ENCODE measurements around the gene ADD1. TPM values are rescaled to one million over a fixed set of nuclear protein-coding genes. Genes with fewer than 3 reads are reported as not detected.

The ADD1 gene
- total RNA-seq, 2 experiments from 2014 or later = 153 TPM

DNA sequence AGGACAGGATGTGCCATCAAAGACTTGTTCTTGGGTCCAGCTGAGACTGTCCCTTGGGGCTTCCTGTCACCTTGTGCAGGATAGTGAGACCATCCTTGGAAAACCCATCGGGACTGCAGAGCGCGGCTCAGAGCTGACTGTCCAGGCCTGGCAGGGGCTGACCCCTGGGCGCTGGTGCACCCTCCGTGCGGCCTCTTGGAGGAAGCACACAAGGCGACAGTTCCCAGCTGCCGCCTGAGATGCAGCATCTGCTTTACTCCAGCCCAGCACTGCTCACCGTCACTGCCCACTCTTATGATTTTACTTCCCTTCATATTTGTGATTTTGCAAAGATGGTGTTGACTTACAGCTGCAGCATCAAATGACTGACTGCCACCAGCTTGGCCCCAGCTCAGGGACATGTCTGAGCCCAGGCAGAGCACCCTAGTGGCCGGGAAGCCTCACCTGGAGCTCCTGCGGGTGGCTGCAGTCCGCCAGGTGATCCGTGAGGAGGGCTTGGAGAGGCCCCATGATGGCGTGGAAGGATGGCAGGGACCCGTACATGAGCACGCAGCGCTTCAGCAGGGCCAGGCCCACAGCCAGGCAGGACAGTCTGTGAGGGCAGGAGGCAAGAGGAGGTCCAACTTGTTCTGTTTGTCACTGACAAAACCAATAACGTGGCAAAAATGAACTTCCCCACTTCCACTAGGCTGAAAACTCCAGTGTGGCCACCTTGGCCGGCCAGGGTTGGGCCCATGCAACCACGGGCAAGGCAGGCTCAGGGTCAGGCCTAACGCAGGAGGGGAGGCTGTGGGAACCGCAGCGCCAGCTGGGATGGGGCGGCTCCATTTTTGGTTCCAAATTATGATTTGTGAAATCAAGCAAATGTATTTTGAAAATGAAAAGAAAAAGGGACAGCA lies 97.7 kb downstream of the ADD1 start:
- Histone ChIP-seq H3K4me3 (ENCODE audit: low read length) (no peak overlapping the region), H3K9me3 (ENCODE audit: control insufficient read depth in 1 of 2, insufficient read depth in 1 of 2, low read length in 2 of 2) (no peaks in the 10 kb centered on the region), H3K27me3 (ENCODE audit: control insufficient read depth in 1 of 2, insufficient read depth in 2 of 2, low read length in 2 of 2) (no peaks in the 10 kb centered on the region), H3K27ac (ENCODE audit: low read depth in 1 of 2, low read length in 2 of 2) (no peak overlapping the region), H3K36me3 (ENCODE audit: insufficient read depth, low read length) (peaks cover 79% of the 10 kb centered on the region), H3K4me1 (ENCODE audit: insufficient read depth, low read length) (peaks cover 48% of the 10 kb centered on the region)
- Mint-ChIP-seq H3K36me3 (ENCODE audit: low read depth) (peaks cover 94% of the 10 kb centered on the region), H3K27me3 (no peaks in the 10 kb centered on the region), H3K27ac (no peak overlapping the region), H3K4me1 (ENCODE audit: low read depth) (peaks cover 10% of the 10 kb centered on the region), H3K9me3 (no peaks in the 10 kb centered on the region), H3K4me3 (no peak overlapping the region)
- DNase-seq (peak in 1 of 14 experiments; percentile 17), ATAC-seq (ENCODE audit: poor library complexity) (no peak)
- POLR2A ChIA-PET = no interaction called here
- intact Hi-C loops (cut with DNase I, micrococcal nuclease) = no loop called here
- TF ChIP-seq CTCF (IDR thresholded peaks at IDR 0.05) = no peak
- CTCF ChIA-PET = no interaction called here

GRCh38 chr4:2942037-2942531 lies 98.4 kb downstream of the ADD1 start:
- H3K36me3 ChIP-seq (ENCODE audit: insufficient read depth, low read length) = peaks cover 86% of the 10 kb centered on the region
- H3K27ac ChIP-seq (ENCODE audit: low read depth in 1 of 2, low read length in 2 of 2) = no peak overlapping the region
- H3K4me1 Mint-ChIP-seq (ENCODE audit: low read depth) = peaks cover 3% of the 10 kb centered on the region
- TF ChIP-seq CTCF (IDR thresholded peaks at IDR 0.05) = no peak
- peak overlapping the region; percentile 79 for H3K27ac Mint-ChIP-seq
- no peaks in the 10 kb centered on the region for H3K9me3 Mint-ChIP-seq
- no peaks in the 10 kb centered on the region for H3K27me3 Mint-ChIP-seq
- H3K4me3 Mint-ChIP-seq = no peak overlapping the region
- ChIA-PET POLR2A (no interaction called here), CTCF (no interaction called here)
- DNase-seq (peak in 1 of 14 experiments; percentile 49), ATAC-seq (ENCODE audit: poor library complexity) (peak; percentile 24)
- no peak overlapping the region for H3K4me3 ChIP-seq (ENCODE audit: low read length)
- H3K36me3 Mint-ChIP-seq (ENCODE audit: low read depth) = peaks cover 94% of the 10 kb centered on the region
- H3K9me3 ChIP-seq (ENCODE audit: control insufficient read depth in 1 of 2, insufficient read depth in 1 of 2, low read length in 2 of 2) = no peaks in the 10 kb centered on the region
- H3K27me3 ChIP-seq (ENCODE audit: control insufficient read depth in 1 of 2, insufficient read depth in 2 of 2, low read length in 2 of 2) = no peaks in the 10 kb centered on the region
- H3K4me1 ChIP-seq (ENCODE audit: insufficient read depth, low read length) = peaks cover 41% of the 10 kb centered on the region
- intact Hi-C loops (cut with DNase I, micrococcal nuclease) = no loop called here

DNA sequence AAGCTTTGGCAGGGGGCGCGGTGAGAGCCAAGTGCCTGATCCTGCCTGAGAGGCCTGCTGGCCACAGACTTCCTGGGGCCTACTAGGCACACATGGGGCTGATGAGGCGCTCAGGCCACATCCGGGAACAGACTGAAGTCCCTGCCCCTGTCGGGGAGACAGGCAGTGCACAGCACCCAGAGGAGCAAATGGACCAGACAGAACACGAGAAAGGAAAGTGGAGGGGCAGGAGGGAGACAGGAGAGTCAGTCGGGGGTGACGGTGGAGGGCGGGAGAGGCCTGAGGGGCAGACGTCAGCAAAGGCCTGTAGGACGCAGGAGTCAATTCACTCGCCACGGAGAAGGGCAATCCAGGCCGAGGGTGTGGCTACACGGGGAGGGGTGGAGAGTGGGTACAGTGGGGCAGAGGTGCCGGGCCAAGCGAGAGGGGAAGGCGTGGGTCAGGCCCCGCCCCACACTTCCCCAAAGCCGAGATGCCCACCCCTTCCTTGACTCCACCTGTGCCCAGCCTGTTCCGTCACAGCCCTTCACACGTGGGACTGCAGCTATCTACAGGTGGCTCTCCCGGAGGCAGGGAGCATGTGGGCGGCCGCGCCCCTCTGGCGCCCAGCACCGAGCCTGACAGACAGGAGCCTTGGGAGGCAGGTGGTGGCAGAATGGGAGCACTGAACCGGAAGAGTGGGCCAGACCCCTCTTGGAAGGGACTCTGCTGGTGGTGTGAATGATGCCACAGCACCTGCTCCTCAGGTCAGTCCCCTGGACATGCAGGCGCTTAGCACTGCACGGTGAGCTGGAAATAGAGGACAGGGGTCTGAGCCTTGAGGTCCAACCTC lies 99.1 kb downstream of the ADD1 start:
- Mint-ChIP-seq H3K4me3 (no peak overlapping the region), H3K27me3 (no peaks in the 10 kb centered on the region), H3K4me1 (ENCODE audit: low read depth) (no peaks in the 10 kb centered on the region), H3K9me3 (no peaks in the 10 kb centered on the region), H3K36me3 (ENCODE audit: low read depth) (peaks cover 94% of the 10 kb centered on the region), H3K27ac (peak overlapping the region; percentile 79)
- DNase-seq = peak in 3 of 14 experiments; percentile 51 to 65 (median 62)
- peak; percentile 51 for ATAC-seq (ENCODE audit: poor library complexity)
- ChIA-PET CTCF (no interaction called here), POLR2A (interaction anchor here (1.4 kb wide), 1 partner anchor 21 kb away, joined by 4 read pairs; the partner anchor contains the start of genes GRK4 and NOP14)
- H3K27me3 ChIP-seq (ENCODE audit: control insufficient read depth in 1 of 2, insufficient read depth in 2 of 2, low read length in 2 of 2) = no peaks in the 10 kb centered on the region
- H3K4me3 ChIP-seq (ENCODE audit: low read length) = no peak overlapping the region
- H3K4me1 ChIP-seq (ENCODE audit: insufficient read depth, low read length) = peaks cover 35% of the 10 kb centered on the region
- no peak for TF ChIP-seq CTCF (IDR thresholded peaks at IDR 0.05)
- no peak overlapping the region for H3K27ac ChIP-seq (ENCODE audit: low read depth in 1 of 2, low read length in 2 of 2)
- no peaks in the 10 kb centered on the region for H3K9me3 ChIP-seq (ENCODE audit: control insufficient read depth in 1 of 2, insufficient read depth in 1 of 2, low read length in 2 of 2)
- H3K36me3 ChIP-seq (ENCODE audit: insufficient read depth, low read length) = peaks cover 86% of the 10 kb centered on the region
- intact Hi-C loops (cut with DNase I, micrococcal nuclease) = no loop called here

Data from CD4-positive, alpha-beta T cell (primary cell).